Suppressor macrophage treated with lipopolysaccharide for 4 hours (primary cell): ENCODE data around the gene CXorf65.

ENCODE experiments used
- DNase-seq: peaks from one replicate; pipeline ENCODE4 v3.0.0-alpha.2; 2020

Gene CXorf65

GRCh38 chrX:71106427-71106826, at the start of gene CXorf65:
TSS of gene CXorf65 (minus strand) at chrX:71106740. CDS start at chrX:71106556, 184 bp downstream.
- DNase-seq, result no peak

- DNase-seq, result no peak
Observed at GRCh38 chrX:71154641-71155040, 48.1 kb upstream of the CXorf65 start.

GRCh38 chrX:71154196-71154595, 47.7 kb upstream of the CXorf65 start:
- no peak for DNase-seq

GRCh38 chrX:71151366-71151765, 44.8 kb upstream of the CXorf65 start:
- DNase-seq, result no peak

- DNase-seq, result no peak
Observed at GRCh38 chrX:71148278-71148663, 41.7 kb upstream of the CXorf65 start.

GRCh38 chrX:71147496-71148277, 41.1 kb upstream of the CXorf65 start:
- no peak for DNase-seq

GRCh38 chrX:71144651-71145050, 38.1 kb upstream of the CXorf65 start, which contains the start of gene NLGN3:
TSS of gene NLGN3 (plus strand) at chrX:71144841. CDS start at chrX:71147750, 2,909 bp downstream.
- no peak for DNase-seq

- DNase-seq, result no peak
Observed at GRCh38 chrX:71143508-71143907, 37.0 kb upstream of the CXorf65 start.

GRCh38 chrX:71140440-71140839, 33.9 kb upstream of the CXorf65 start:
- DNase-seq, result no peak

GRCh38 chrX:71131510-71131909, 25.0 kb upstream of the CXorf65 start:
- DNase-seq, result no peak

- DNase-seq, result peak; percentile 74
Observed at GRCh38 chrX:71128915-71129765, 22.6 kb upstream of the CXorf65 start.

GRCh38 chrX:71128166-71128833, 21.8 kb upstream of the CXorf65 start:
- no peak for DNase-seq

- no peak for DNase-seq
Observed at GRCh38 chrX:71118985-71119535, 12.5 kb upstream of the CXorf65 start.

- peak; percentile 72 for DNase-seq
Observed at GRCh38 chrX:71118032-71118984, 11.8 kb upstream of the CXorf65 start, which contains the start of gene MED12. TSS of gene MED12 (plus strand) at chrX:71118596. CDS start at chrX:71118755, 159 bp downstream.

GRCh38 chrX:71117358-71117757, 10.8 kb upstream of the CXorf65 start:
- no peak for DNase-seq

- no peak for DNase-seq
Observed at GRCh38 chrX:71111921-71112431, 5.4 kb upstream of the CXorf65 start.

- peak; percentile 66 for DNase-seq
Observed at GRCh38 chrX:71111141-71111843, 4.8 kb upstream of the CXorf65 start, which contains the start of gene IL2RG. TSS of gene IL2RG (minus strand) at chrX:71111577. CDS start at chrX:71111539, 38 bp downstream.

GRCh38 chrX:71109051-71109450, 2.5 kb upstream of the CXorf65 start:
- DNase-seq, result no peak

GRCh38 chrX:71107762-71108360, 1.3 kb upstream of the CXorf65 start:
- no peak for DNase-seq

- DNase-seq, result no peak
Observed at GRCh38 chrX:71107245-71107644, 705 bp upstream of the CXorf65 start.
